SK-N-SH (cell line): ENCODE measurements around the gene RERG. TPM values are rescaled to one million over a fixed set of nuclear protein-coding genes. Genes with fewer than 3 reads are reported as not detected.

Source experiments
- CTCF ChIA-PET: fragments of 300-600, 350-600 bp; formaldehyde crosslinking; extraction: SDS; loops from one replicate; lab custom pipeline; 2021; lab: Yijun Ruan, JAX
- POLR2A ChIA-PET: fragments of 350-600 bp; sonication (Branson Sonifier 250); formaldehyde crosslinking; extraction: SDS; loops from one replicate; lab custom pipeline; 2020; ENCODE audit warnings: antibody characterized with exemption, inconsistent platforms; lab: Yijun Ruan, JAX
- DNase-seq: peaks from one replicate; pipeline ENCODE4 v3.0.0; 2012
- H2AFZ ChIP-seq: fragments of 200-600 bp; sonication (generic); 2 replicates; pipeline ENCODE4 v1.8.1; 2016; ENCODE audit warnings: antibody characterized with exemption, mild to moderate bottlenecking, low read depth
- H3F3A ChIP-seq: fragments of 200-600 bp; sonication (generic); replicated peaks from 2 replicates; pipeline ENCODE3; 2016; ENCODE audit warnings: antibody characterized with exemption, mild to moderate bottlenecking; ENCODE audit not compliant: insufficient read depth
- H3K27ac ChIP-seq, 2 experiments: fragments of 200-500 bp in 1 of 2; fragments of 200-600 bp in 1 of 2; sonication (Bioruptor generic) in 1 of 2; sonication (generic), shearing (Covaris generic) in 1 of 2; 2 replicates each; pipeline versions ENCODE4 v1.5.1 to v1.6.1; 2014 to 2016; ENCODE audit warnings: low read depth in 2 of 2, inconsistent platforms in 1 of 2, low read length in 1 of 2, mild to moderate bottlenecking in 1 of 2, mixed read lengths in 1 of 2
- H3K27me3 ChIP-seq: fragments of 200-600 bp; sonication (generic), shearing (Covaris generic); 2 replicates; pipeline ENCODE4 v1.6.1; 2016; ENCODE audit warnings: mixed run types; ENCODE audit not compliant: insufficient read depth
- H3K36me3 ChIP-seq, 2 experiments: fragments of 200-500 bp in 1 of 2; fragments of 200-600 bp in 1 of 2; sonication (Bioruptor generic) in 1 of 2; sonication (generic) in 1 of 2; replicated peaks in 1 of 2; 2 replicates each; pipeline versions ENCODE3 to v1.5.1; 2014 to 2016; ENCODE audit warnings: low read length in 1 of 2, mild to moderate bottlenecking in 1 of 2; ENCODE audit not compliant: insufficient read depth in 2 of 2, control insufficient read depth in 1 of 2
- H3K4me1 ChIP-seq, 2 experiments: fragments of 200-500 bp in 1 of 2; fragments of 200-600 bp in 1 of 2; sonication (Bioruptor generic) in 1 of 2; sonication (generic), shearing (Covaris generic) in 1 of 2; 2 replicates each; pipeline versions ENCODE4 v1.5.1 to v1.6.1; 2014 to 2016; ENCODE audit warnings: low read depth in 1 of 2, low read length in 1 of 2, mixed run types in 1 of 2; ENCODE audit not compliant: insufficient read depth in 2 of 2, control insufficient read depth in 1 of 2
- H3K4me2 ChIP-seq: fragments of 200-600 bp; sonication (generic), shearing (Covaris generic); 2 replicates; pipeline ENCODE4 v1.6.1; 2017; ENCODE audit warnings: mixed run types
- H3K4me3 ChIP-seq, 2 experiments: fragments of 200-500 bp in 1 of 2; fragments of 200-600 bp in 1 of 2; sonication (Bioruptor generic) in 1 of 2; sonication (generic), shearing (Covaris generic) in 1 of 2; 2 replicates each; pipeline versions ENCODE4 v1.5.1 to v1.8.1; 2014 to 2016; ENCODE audit warnings: low read depth in 2 of 2, inconsistent platforms in 1 of 2, low read length in 1 of 2, mild to moderate bottlenecking in 1 of 2, mixed read lengths in 1 of 2, moderate library complexity in 1 of 2
- H3K79me2 ChIP-seq: fragments of 200-600 bp; sonication (generic); 2 replicates; pipeline ENCODE4 v1.8.1; 2017; ENCODE audit warnings: mild to moderate bottlenecking; ENCODE audit not compliant: insufficient read depth
- H3K9ac ChIP-seq: fragments of 200-600 bp; sonication (generic); 2 replicates; pipeline ENCODE4 v1.6.1; 2017; ENCODE audit warnings: mixed run types
- H3K9me2 ChIP-seq: fragments of 200-600 bp; sonication (generic); 2 replicates; pipeline ENCODE4 v1.6.1; 2017; ENCODE audit warnings: mixed run types
- H3K9me3 ChIP-seq: fragments of 200-600 bp; sonication (generic); 2 replicates; pipeline ENCODE4 v1.6.1; 2017; ENCODE audit warnings: mixed run types, mild to moderate bottlenecking, moderate library complexity
- H4K20me1 ChIP-seq: fragments of 200-600 bp; sonication (generic); 2 replicates; pipeline ENCODE4 v1.6.1; 2017; ENCODE audit warnings: mild to moderate bottlenecking, mixed run types; ENCODE audit not compliant: insufficient read depth
- CHD2 ChIP-seq: fragments of 150-350 bp; IDR thresholded peaks from 2 replicates; pipeline ENCODE4 v1.6.1; 2018; ENCODE audit warnings: low read length; ENCODE audit not compliant: partially characterized antibody
- CTCF ChIP-seq: fragments of 200-600 bp; sonication (generic); IDR thresholded peaks from 2 replicates; pipeline ENCODE4 v1.6.1; 2017; ENCODE audit warnings: antibody characterized with exemption, mild to moderate bottlenecking, moderate library complexity
- ELF1 ChIP-seq: IDR thresholded peaks from 2 replicates; pipeline ENCODE4 v1.4.0; 2012
- FOXM1 ChIP-seq: IDR thresholded peaks from 2 replicates; pipeline ENCODE4 v1.4.0; 2012; ENCODE audit warnings: low read depth, mild to moderate bottlenecking
- GABPA ChIP-seq: IDR thresholded peaks from 2 replicates; pipeline ENCODE4 v1.4.0; 2012; ENCODE audit warnings: low read depth, mild to moderate bottlenecking
- IRF3 ChIP-seq: fragments of 150-350 bp; IDR thresholded peaks from 2 replicates; pipeline ENCODE4 v1.6.1; 2016; ENCODE audit warnings: mild to moderate bottlenecking, low read depth, low read length
- JUND ChIP-seq: IDR thresholded peaks from 2 replicates; pipeline ENCODE4 v1.4.0; 2012
- MEF2A ChIP-seq: IDR thresholded peaks from 2 replicates; pipeline ENCODE4 v1.4.0; 2012; ENCODE audit warnings: low read depth, borderline replicate concordance
- MXI1 ChIP-seq: IDR thresholded peaks from 2 replicates; pipeline ENCODE4 v1.6.1; 2012; ENCODE audit warnings: mild to moderate bottlenecking, low read depth, low read length, improper control_type of control experiment
- NFIC ChIP-seq: IDR thresholded peaks from 2 replicates; pipeline ENCODE4 v1.4.0; 2012; ENCODE audit warnings: borderline replicate concordance
- NRF1 ChIP-seq: IDR thresholded peaks from 2 replicates; pipeline ENCODE4 v1.6.1; 2012; ENCODE audit warnings: low read depth, mild to moderate bottlenecking, low read length
- PBX3 ChIP-seq: IDR thresholded peaks from 2 replicates; pipeline ENCODE4; 2012
- POLR2AphosphoS5 ChIP-seq: IDR thresholded peaks from 2 replicates; pipeline ENCODE4 v1.6.1; 2012; ENCODE audit warnings: low read depth, low read length
- RAD21 ChIP-seq: IDR thresholded peaks from 2 replicates; pipeline ENCODE4 v1.6.1; 2012; ENCODE audit warnings: mild to moderate bottlenecking, low read length
- TAF1 ChIP-seq: IDR thresholded peaks from 2 replicates; pipeline ENCODE4 v1.6.1; 2012; ENCODE audit warnings: low read depth, mild to moderate bottlenecking, low read length, moderate library complexity, borderline replicate concordance
- TCF12 ChIP-seq: IDR thresholded peaks from 2 replicates; pipeline ENCODE4 v1.4.0; 2012
- USF1 ChIP-seq: IDR thresholded peaks from 2 replicates; pipeline ENCODE4 v1.4.0; 2012; ENCODE audit warnings: low read depth, borderline replicate concordance
- YY1 ChIP-seq: IDR thresholded peaks from 2 replicates; pipeline ENCODE4 v1.4.0; 2012; ENCODE audit warnings: low read depth, mild to moderate bottlenecking
- ZBTB33 ChIP-seq: IDR thresholded peaks from 2 replicates; pipeline ENCODE4 v1.4.0; 2012; ENCODE audit warnings: low read depth, borderline replicate concordance
- WGBS: methylation state at CpG from one replicate; pipeline ENCODE4 v1.1.6; 2017; ENCODE audit warnings: low lambda C conversion rate; 5-methylcytosine and 5-hydroxymethylcytosine counted together
- polyA plus RNA-seq, 3 experiments: library from polyadenylated mRNA; depleted of rRNA; stranded (reverse); fragments of >200 nt; gene quantifications; 2 replicates each; pipeline ENCODE4 v1.2.3, GENCODE V29; 2012

RERG gene
- polyA plus RNA-seq, 1 of the 3 experiments (the other 2 are of a cell fraction) = 0.49 TPM

GRCh38 chr12:15201056-15201455, 20.2 kb downstream of the RERG start:
- CTCF ChIA-PET = interaction anchor here (0.6 to 1.1 kb wide), 3 partner anchors 12 to 19 kb away, joined by 3 to 4 read pairs (median 3); no protein-coding TSS in a partner anchor
- Histone ChIP-seq H3K9ac (no peak overlapping the region), H3K9me2 (no peaks in the 10 kb centered on the region), H3F3A (no peaks in the 10 kb centered on the region), H3K27ac (no peak overlapping the region), H3K4me3 (no peak overlapping the region), H3K4me2 (no peak overlapping the region), H4K20me1 (no peaks in the 10 kb centered on the region), H3K4me1 (no peaks in the 10 kb centered on the region), H3K27me3 (no peaks in the 10 kb centered on the region), H3K9me3 (peaks cover 4% of the 10 kb centered on the region; the same call in 1 of the 2 replicates), H3K79me2 (no peaks in the 10 kb centered on the region), H3K36me3 (no peaks in the 10 kb centered on the region), H2AFZ (no peak overlapping the region)
- DNase-seq = no peak
- WGBS = 84% methylated on average over 1 of the region's 1 CpG
- TF ChIP-seq ELF1 (no peak), IRF3 (no peak), CTCF (no peak), RAD21 (no peak), POLR2AphosphoS5 (no peak), JUND (no peak), PBX3 (no peak), TCF12 (no peak), FOXM1 (no peak), NFIC (no peak), ZBTB33 (no peak), CHD2 (no peak), YY1 (no peak), USF1 (no peak), GABPA (no peak), TAF1 (no peak), MEF2A (no peak), MXI1 (no peak), NRF1 (no peak)
- POLR2A ChIA-PET = no interaction called here
